K562 (cell line): ENCODE results near the gene TESK1. TPM values are rescaled to one million over a fixed set of nuclear protein-coding genes. Genes with fewer than 3 reads are reported as not detected.
A peak's percentile ranks its signal among the peaks of the same experiment; 100 is the strongest.

ENCODE experiments used
- ATAC-seq: fragments of 200-7000 bp; cut with Tn5 transposase; 3 replicates; pipeline ENCODE4 v1.9.1; 2020; ENCODE audit warnings: moderate library complexity
- BruUV-seq: library from RNA; stranded (reverse); fragments of 400-500 nt; replicated peaks from 2 replicates; lab custom pipeline; 2021; lab: Mats Ljungman, UMichigan
- CTCF ChIA-PET: fragments of 300-600 bp; formaldehyde crosslinking; extraction: SDS; loops from one replicate; lab custom pipeline; 2021; ENCODE audit warnings: low intra/inter-chr PET ratio; lab: Yijun Ruan, JAX
- POLR2A ChIA-PET: fragments of 300-600, 350-650 bp; sonication (Branson Sonifier 250); formaldehyde crosslinking; extraction: SDS; loops from one replicate; lab custom pipeline; 2021; ENCODE audit warnings: antibody characterized with exemption, inconsistent platforms; lab: Yijun Ruan, JAX
- DNase-seq, 4 experiments: peaks; one replicate each; pipeline versions ENCODE4 v3.0.0 to v3.0.0-alpha.2; 2011 to 2018; ENCODE audit warnings: low spot score in 3 of 4, mixed read lengths in 3 of 4; ENCODE audit errors: extremely low read depth in 1 of 4
- FAIRE-seq: peaks from 2 replicates; lab custom pipeline; 2011; peaks lifted over from hg19 to GRCh38; lab: Jason Lieb, UNC
- H2AFZ ChIP-seq: 2 replicates; pipeline ENCODE4 v1.6.0; 2011; ENCODE audit warnings: low read depth, low read length, control low read depth, inconsistent platforms
- H3K27ac ChIP-seq: fragments of 200-600 bp; 3 replicates; pipeline ENCODE4 v1.8.0; 2011; ENCODE audit warnings: low read depth, mild to moderate bottlenecking, control low read depth, inconsistent platforms, low read length, moderate library complexity, mixed read lengths; ENCODE audit errors: extremely low read depth
- H3K27me3 ChIP-seq, 2 experiments: fragments of 300-600 bp in 1 of 2; 2 replicates in 1 of 2; 3 replicates in 1 of 2; pipeline versions ENCODE4 v1.6.0 to v1.8.0; 2011; ENCODE audit warnings: inconsistent platforms in 2 of 2, low read length in 2 of 2, mild to moderate bottlenecking in 1 of 2, mixed read lengths in 1 of 2, moderate library complexity in 1 of 2; ENCODE audit not compliant: control insufficient read depth in 2 of 2, insufficient read depth in 2 of 2
- H3K36me3 ChIP-seq: fragments of 300-600 bp; 3 replicates; pipeline ENCODE4 v1.8.0; 2011; ENCODE audit warnings: mild to moderate bottlenecking, low read length, inconsistent platforms; ENCODE audit not compliant: control insufficient read depth, insufficient read depth
- H3K4me1 ChIP-seq, 2 experiments: fragments of 200-600 bp in 1 of 2; replicated peaks in 1 of 2; 2 replicates in 1 of 2; 3 replicates in 1 of 2; pipeline versions ENCODE4 v1.5.1 to v1.8.0; 2011; ENCODE audit warnings: inconsistent platforms in 2 of 2, low read length in 2 of 2, mild to moderate bottlenecking in 1 of 2, mixed read lengths in 1 of 2, moderate library complexity in 1 of 2; ENCODE audit not compliant: control insufficient read depth in 2 of 2, insufficient read depth in 2 of 2
- H3K4me2 ChIP-seq: 2 replicates; pipeline ENCODE4 v1.6.1; 2011; ENCODE audit warnings: low read length, control low read depth, inconsistent platforms, mixed read lengths; ENCODE audit not compliant: insufficient read depth
- H3K4me3 ChIP-seq: fragments of 200-600 bp; sonication (generic), shearing (Covaris generic); 2 replicates; pipeline ENCODE4 v1.5.1; 2016; ENCODE audit warnings: control low read depth, inconsistent platforms
- H3K79me2 ChIP-seq: fragments of 200-600 bp; 3 replicates; pipeline ENCODE4 v1.8.0; 2011; ENCODE audit warnings: low read length, inconsistent platforms; ENCODE audit not compliant: control insufficient read depth, insufficient read depth
- H3K9ac ChIP-seq, 2 experiments: 2 replicates each; pipeline versions ENCODE4 v1.6.0 to v1.6.1; 2011; ENCODE audit warnings: low read depth in 2 of 2, low read length in 2 of 2, control low read depth in 1 of 2, inconsistent platforms in 1 of 2, mild to moderate bottlenecking in 1 of 2, mixed read lengths in 1 of 2; ENCODE audit not compliant: insufficient read depth in 1 of 2
- H3K9me1 ChIP-seq: one replicate; pipeline ENCODE4 v1.6.0; 2011; ENCODE audit warnings: inconsistent platforms, mild to moderate bottlenecking, low read length, moderate library complexity; ENCODE audit not compliant: control insufficient read depth, insufficient read depth
- H3K9me3 ChIP-seq: replicated peaks from 2 replicates; pipeline ENCODE4 v1.5.1; 2011; ENCODE audit warnings: low read depth, low read length, inconsistent platforms; ENCODE audit not compliant: control insufficient read depth, insufficient read depth
- H4K20me1 ChIP-seq: replicated peaks from 2 replicates; pipeline ENCODE4 v1.6.1; 2011; ENCODE audit warnings: low read length, inconsistent platforms, mixed read lengths; ENCODE audit not compliant: control insufficient read depth, insufficient read depth
- CTBP1 ChIP-seq: fragments of 450-650 bp; IDR thresholded peaks from 2 replicates; pipeline ENCODE4 v1.6.1; 2016; ENCODE audit warnings: borderline replicate concordance
- GTF2E2 ChIP-seq: fragments of 200-800 bp; sonication (Bioruptor generic); IDR thresholded peaks from 2 replicates; pipeline ENCODE4 v1.6.1; 2016; ENCODE audit warnings: missing genetic modification characterization, missing compliant biosample characterization
- KLF10 ChIP-seq: fragments of 250-450 bp; sonication (Bioruptor Pico); IDR thresholded peaks from 2 replicates; pipeline ENCODE4 v1.6.1; 2021; ENCODE audit warnings: matching md5 sums
- MAFG ChIP-seq: fragments of 450-650 bp; conservative IDR thresholded peaks from 2 replicates; pipeline ENCODE4 v1.6.1; 2016; ENCODE audit warnings: missing genetic modification characterization, missing compliant biosample characterization
- PHB2 ChIP-seq: fragments of 450-650 bp; IDR thresholded peaks from 2 replicates; pipeline ENCODE4 v1.6.1; 2017; ENCODE audit warnings: low read depth
- TFAP4 ChIP-seq: sonication (generic); formaldehyde crosslinking; IDR thresholded peaks from 2 replicates; pipeline ENCODE4 v1.8.0; 2022; ENCODE audit warnings: missing genetic modification reagents, mild to moderate bottlenecking, moderate library complexity, borderline replicate concordance
- ZNF277 ChIP-seq: fragments of 250-450 bp; sonication (Bioruptor Pico); IDR thresholded peaks from 2 replicates; pipeline ENCODE4 v1.8.0; 2022; ENCODE audit warnings: inconsistent platforms, mild to moderate bottlenecking, moderate library complexity, borderline replicate concordance
- WGBS: fragments of 100-300 bp; shearing (Covaris generic); methylation state at CpG from one replicate; pipeline ENCODE4 v1.1.6; 2016; ENCODE audit warnings: low coverage, mixed read lengths; ENCODE audit not compliant: insufficient coverage; ENCODE audit errors: missing lambda C conversion rate; 5-methylcytosine and 5-hydroxymethylcytosine counted together
- in situ Hi-C: fragments of 300-500 bp; cut with MboI; formaldehyde crosslinking; loops from 4 replicates; pipeline ENCODE4 v1.15.0; 2018; ENCODE audit warnings: inconsistent platforms, mixed read lengths
- intact Hi-C: fragments of 100-400 bp; cut with micrococcal nuclease; formaldehyde crosslinking; loops from 2 replicates; pipeline ENCODE4 v1.14.2; 2022
- polyA plus RNA-seq, 8 experiments: library from polyadenylated mRNA; depleted of rRNA in 4 of 8; stranded (reverse) in 5 of 8; unstranded in 3 of 8; fragments of >200 nt; fragmentation: Nextera tagmentation in 2 of 8; fragmentation: Illumina TruSeq in 1 of 8; extraction: Ambion mirVana in 2 of 8; extraction: Trizol in 1 of 8; gene quantifications; 2 replicates each; pipeline versions ENCODE4 v1.2.1 to v1.2.3, GENCODE V29; 2011 to 2014; ENCODE audit warnings: inconsistent platforms in 1 of 8, missing spikeins in 1 of 8
- total RNA-seq, 7 experiments: library from RNA; depleted of rRNA in 6 of 7; stranded (reverse); fragments of >200 nt in 6 of 7; fragmentation: Illumina TruSeq in 2 of 7; extraction: Trizol in 2 of 7; gene quantifications; 2 replicates each; pipeline versions ENCODE4 v1.2.1 to v1.2.3, GENCODE V29; 2011 to 2021; ENCODE audit warnings: low replicate concordance in 1 of 7

Gene TESK1
- total and polyA plus RNA-seq, 9 of the 15 experiments (the other 6 are each of a cell fraction or from before 2014, with no cell fraction given): 0.07 to 10.4 (median 4.1) TPM

GRCh38 chr9:35618325-35618727 is 13.3 kb downstream of the TESK1 start, which contains the start of gene CD72:
Gene CD72 (minus strand): TSS chr9:35618413. CDS start chr9:35618303, 110 bp downstream.
- Histone ChIP-seq H3K4me3 (peak within 1 kb of the TSS; percentile 15; the same call in 1 of the 2 replicates), H3K36me3 (no peaks in the 10 kb centered on the region), H3K9me1 (no peaks in the 10 kb centered on the region), H2AFZ (peak within 1 kb of the TSS; percentile 78), H3K27ac (no peak within 1 kb of the TSS), H3K9me3 (no peaks in the 10 kb centered on the region), H3K4me1 (peaks cover 5 to 24% of the 10 kb centered on the region in 2 experiments; a peak in 3 of 5 replicates), H3K27me3 (peaks cover 3 to 27% of the 10 kb centered on the region in 2 experiments; a peak in 3 of 5 replicates), H3K79me2 (no peaks in the 10 kb centered on the region), H4K20me1 (no peaks in the 10 kb centered on the region), H3K9ac (peak within 1 kb of the TSS in 1 of 2 experiments; percentile 83; a peak in 2 of 4 replicates), H3K4me2 (peak within 1 kb of the TSS; percentile 62)
- BruUV-seq: no TSS peak
- POLR2A ChIA-PET: interaction anchor here (0.6 kb wide), 1 partner anchor 457 kb away, joined by 3 read pairs; the partner anchor contains the start of gene UNC13B
- DNase-seq (peak in 2 of 4 experiments; percentile 17 to 23), ATAC-seq (peak; percentile 22; the same call in 2 of the 3 replicates), FAIRE-seq (no peak)
- in situ Hi-C loops: no loop called here
- intact Hi-C loops: no loop called here
- CTCF ChIA-PET: no interaction called here
- TF ChIP-seq ZNF277 (CRISPR knock-in tag) (no peak), KLF10 (CRISPR knock-in tag) (no peak), GTF2E2 (tag) (no peak), MAFG (tag) (no peak), CTBP1 (peak; percentile 25; the same call in 1 of the 2 replicates), TFAP4 (CRISPR knock-in tag) (peak; percentile 62; the same call in 1 of the 2 replicates), PHB2 (no peak)
- 23% methylated on average over 7 of the region's 7 CpGs for WGBS
